HEK293T (cell line): ENCODE results near the gene SENP8.
"Not testable (repeated sequence)": the region's sequence is repeated elsewhere in the genome, so short reads cannot be mapped to it uniquely, and the experiment has no call there.

Experiments
- CTCF ChIA-PET: fragments of 350-600 bp; formaldehyde crosslinking; extraction: SDS; loops from one replicate; lab custom pipeline; 2021; ENCODE audit warnings: antibody characterized with exemption, inconsistent platforms; lab: Yijun Ruan, JAX
- POLR2A ChIA-PET: fragments of 350-600 bp; formaldehyde crosslinking; extraction: SDS; loops from one replicate; lab custom pipeline; 2020; ENCODE audit warnings: antibody characterized with exemption, inconsistent platforms; lab: Yijun Ruan, JAX
- DNase-seq: peaks from one replicate; pipeline ENCODE4 v3.0.0; 2012; ENCODE audit warnings: mixed read lengths; ENCODE audit errors: extremely low spot score
- ARNT ChIP-seq: fragments of 450-650 bp; IDR thresholded peaks from 2 replicates; pipeline ENCODE4 v1.6.1; 2017; ENCODE audit warnings: mild to moderate bottlenecking
- BHLHE40 ChIP-seq: fragments of 450-650 bp; IDR thresholded peaks from 2 replicates; pipeline ENCODE4 v1.6.1; 2016; ENCODE audit warnings: mild to moderate bottlenecking, moderate library complexity, borderline replicate concordance
- CTBP1 ChIP-seq: fragments of 450-650 bp; IDR thresholded peaks from 2 replicates; pipeline ENCODE4 v1.6.1; 2016; ENCODE audit warnings: borderline replicate concordance
- ELF4 ChIP-seq: fragments of 450-650 bp; IDR thresholded peaks from 2 replicates; pipeline ENCODE4 v1.6.1; 2017; ENCODE audit warnings: antibody characterized with exemption
- FOXA1 ChIP-seq: fragments of 450-650 bp; IDR thresholded peaks from 2 replicates; pipeline ENCODE4 v1.6.1; 2016; ENCODE audit warnings: mild to moderate bottlenecking
- FOXK2 ChIP-seq: fragments of 450-650 bp; IDR thresholded peaks from 2 replicates; pipeline ENCODE4 v1.6.1; 2016; ENCODE audit warnings: mild to moderate bottlenecking
- FOXM1 ChIP-seq: fragments of 450-650 bp; IDR thresholded peaks from 2 replicates; pipeline ENCODE4 v1.6.1; 2017; ENCODE audit warnings: mild to moderate bottlenecking, borderline replicate concordance
- HDGF ChIP-seq: fragments of 450-650 bp; IDR thresholded peaks from 2 replicates; pipeline ENCODE4 v1.6.1; 2017; ENCODE audit warnings: antibody characterized with exemption, borderline replicate concordance
- L3MBTL2 ChIP-seq: fragments of 450-650 bp; conservative IDR thresholded peaks from 2 replicates; pipeline ENCODE4 v1.6.1; 2016; ENCODE audit warnings: mild to moderate bottlenecking
- LEF1 ChIP-seq: fragments of 450-650 bp; IDR thresholded peaks from 2 replicates; pipeline ENCODE4 v1.6.1; 2017; ENCODE audit warnings: mild to moderate bottlenecking, borderline replicate concordance
- NFRKB ChIP-seq: fragments of 450-650 bp; IDR thresholded peaks from 2 replicates; pipeline ENCODE4 v1.6.1; 2016; ENCODE audit warnings: mild to moderate bottlenecking, moderate library complexity
- PKNOX1 ChIP-seq: fragments of 450-650 bp; IDR thresholded peaks from 2 replicates; pipeline ENCODE4 v1.6.1; 2016
- SP1 ChIP-seq: fragments of 450-650 bp; IDR thresholded peaks from 2 replicates; pipeline ENCODE4 v1.6.1; 2017
- SUZ12 ChIP-seq: fragments of 450-650 bp; IDR thresholded peaks from 2 replicates; pipeline ENCODE4 v1.6.1; 2016; ENCODE audit warnings: mild to moderate bottlenecking
- TARDBP ChIP-seq: fragments of 450-650 bp; IDR thresholded peaks from 2 replicates; pipeline ENCODE4 v1.6.1; 2016
- ZNF384 ChIP-seq: fragments of 450-650 bp; IDR thresholded peaks from 2 replicates; pipeline ENCODE4 v1.6.1; 2016

Gene SENP8

GRCh38 chr15:72170691-72171090 is 52.5 kb downstream of the SENP8 start:
- ChIA-PET CTCF (no interaction called here), POLR2A (no interaction called here)
- TF ChIP-seq CTBP1 (no peak), PKNOX1 (no peak), LEF1 (no peak), FOXK2 (no peak), HDGF (no peak), SP1 (no peak), BHLHE40 (no peak), ARNT (no peak), SUZ12 (no peak), L3MBTL2 (no peak), FOXM1 (no peak), ZNF384 (no peak), TARDBP (no peak)
- no peak for DNase-seq

- POLR2A ChIA-PET, DNase-seq, CTCF ChIA-PET: not testable (repeated sequence)
Measured at GRCh38 chr15:72171978-72172377, 53.8 kb downstream of the SENP8 start.

GRCh38 chr15:72172796-72173195 is 54.6 kb downstream of the SENP8 start:
- CTCF ChIA-PET: no interaction called here
- TF ChIP-seq SP1: no peak
- no peak for TF ChIP-seq SUZ12
- no peak for TF ChIP-seq FOXA1
- TF ChIP-seq CTBP1: no peak
- TF ChIP-seq LEF1: no peak
- no peak for DNase-seq
- POLR2A ChIA-PET: interaction anchor here (0.6 kb wide), 1 partner anchor 387 kb away, joined by 3 read pairs; no protein-coding TSS in a partner anchor

- TF ChIP-seq FOXM1: no peak
- POLR2A ChIA-PET: interaction anchor here (0.6 kb wide), 1 partner anchor 387 kb away, joined by 3 read pairs; no protein-coding TSS in a partner anchor
- CTCF ChIA-PET: no interaction called here
- DNase-seq: no peak
Measured at GRCh38 chr15:72173401-72173800, 55.2 kb downstream of the SENP8 start.

GRCh38 chr15:72173864-72174550 is 55.8 kb downstream of the SENP8 start:
- POLR2A ChIA-PET: no interaction called here
- no peak for DNase-seq
- TF ChIP-seq LEF1 (no peak), ZNF384 (no peak), ELF4 (no peak), FOXA1 (no peak), CTBP1 (no peak), TARDBP (no peak)
- CTCF ChIA-PET: no interaction called here

- DNase-seq: no peak
- TF ChIP-seq SUZ12 (no peak), ZNF384 (no peak), SP1 (no peak), TARDBP (no peak), ELF4 (no peak), BHLHE40 (no peak), FOXK2 (no peak), L3MBTL2 (no peak), CTBP1 (no peak), HDGF (no peak), FOXA1 (no peak), ARNT (no peak), LEF1 (no peak), PKNOX1 (no peak), FOXM1 (no peak), NFRKB (no peak)
- CTCF ChIA-PET: no interaction called here
- POLR2A ChIA-PET: no interaction called here
Measured at GRCh38 chr15:72174551-72175165, 56.5 kb downstream of the SENP8 start.

GRCh38 chr15:72175186-72176044 is 57.2 kb downstream of the SENP8 start:
- no peak for DNase-seq
- TF ChIP-seq CTBP1 (no peak), FOXK2 (no peak), ZNF384 (no peak), ELF4 (no peak), PKNOX1 (no peak), HDGF (no peak), ARNT (no peak)
- ChIA-PET CTCF (no interaction called here), POLR2A (no interaction called here)
